Peyer's patch (tissue), 4 donors: ENCODE results near the gene MAGI2.

Experiments used
- POLR2A ChIP-seq, 2 donors: fragments of 450-650 bp; IDR thresholded peaks; one replicate each; pipeline ENCODE4 v1.5.1; 2017; ENCODE audit warnings: antibody characterized with exemption in 2 of 2, mild to moderate bottlenecking in 2 of 2, moderate library complexity in 2 of 2
- TF ChIP-seq, protein P1 (sequence below), 6 experiments: fragments of 450-650 bp in 4 of 6; fragments of 200-600 bp in 2 of 6; sonication (generic) in 1 of 6; IDR thresholded peaks; one replicate each; pipeline ENCODE4 v1.5.1; 2017 to 2019; ENCODE audit warnings: antibody characterized with exemption in 6 of 6, mild to moderate bottlenecking in 3 of 6, moderate library complexity in 1 of 6

DNA sequence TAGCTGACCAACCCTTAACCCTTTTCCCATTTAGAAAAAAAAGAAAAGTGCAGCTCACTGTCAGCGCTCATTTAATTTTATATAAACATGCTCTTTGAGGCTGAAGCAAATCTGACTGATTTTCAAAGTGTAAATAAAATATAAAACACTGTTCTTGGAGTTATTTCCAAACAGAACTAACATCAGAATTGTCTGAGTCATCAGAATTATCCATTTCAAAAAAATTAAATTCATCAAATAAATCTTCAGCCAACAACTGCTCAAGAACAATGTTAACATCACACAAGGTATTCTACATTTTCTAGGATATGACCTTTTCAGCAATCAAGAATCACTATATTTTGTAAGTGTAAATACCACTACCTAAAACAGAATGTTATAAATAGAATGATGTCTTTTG lies 93.6 kb downstream of the MAGI2 start:
- TF ChIP-seq POLR2A (IDR thresholded peaks at IDR 0.05): no peak
- TF ChIP-seq, protein P1, sequence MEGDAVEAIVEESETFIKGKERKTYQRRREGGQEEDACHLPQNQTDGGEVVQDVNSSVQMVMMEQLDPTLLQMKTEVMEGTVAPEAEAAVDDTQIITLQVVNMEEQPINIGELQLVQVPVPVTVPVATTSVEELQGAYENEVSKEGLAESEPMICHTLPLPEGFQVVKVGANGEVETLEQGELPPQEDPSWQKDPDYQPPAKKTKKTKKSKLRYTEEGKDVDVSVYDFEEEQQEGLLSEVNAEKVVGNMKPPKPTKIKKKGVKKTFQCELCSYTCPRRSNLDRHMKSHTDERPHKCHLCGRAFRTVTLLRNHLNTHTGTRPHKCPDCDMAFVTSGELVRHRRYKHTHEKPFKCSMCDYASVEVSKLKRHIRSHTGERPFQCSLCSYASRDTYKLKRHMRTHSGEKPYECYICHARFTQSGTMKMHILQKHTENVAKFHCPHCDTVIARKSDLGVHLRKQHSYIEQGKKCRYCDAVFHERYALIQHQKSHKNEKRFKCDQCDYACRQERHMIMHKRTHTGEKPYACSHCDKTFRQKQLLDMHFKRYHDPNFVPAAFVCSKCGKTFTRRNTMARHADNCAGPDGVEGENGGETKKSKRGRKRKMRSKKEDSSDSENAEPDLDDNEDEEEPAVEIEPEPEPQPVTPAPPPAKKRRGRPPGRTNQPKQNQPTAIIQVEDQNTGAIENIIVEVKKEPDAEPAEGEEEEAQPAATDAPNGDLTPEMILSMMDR (IDR thresholded peaks at IDR 0.05): no peak
